ENCODE results near the gene SAMD7. TPM values are rescaled to one million over a fixed set of nuclear protein-coding genes. Genes with fewer than 3 reads are reported as not detected.

The SAMD7 gene
- total RNA-seq, 2 experiments from 2014 or later = not detected

Other genes with a start within 250 kb of the SAMD7 start
- not detected for gene MECOM, start 247.9 kb upstream of the SAMD7 start, total RNA-seq
- 10 to 100 TPM in 1 of 2 experiments, 1 to 10 TPM in 1; 7.3 to 10.9 TPM for gene TERC, start 146.5 kb upstream of the SAMD7 start, total RNA-seq
- gene ACTRT3, start 142.0 kb upstream of the SAMD7 start, total RNA-seq = under 1 TPM; 0.28 to 0.44 TPM
- gene MYNN, start 138.2 kb upstream of the SAMD7 start, total RNA-seq = 10 to 100 TPM; 17.9 to 19.1 TPM
- under 1 TPM; 0.22 to 0.23 TPM for gene LRRIQ4, start 98.7 kb upstream of the SAMD7 start, total RNA-seq
- 1 to 10 TPM; 6.9 to 8.1 TPM for gene LRRC34, start 98.7 kb upstream of the SAMD7 start, total RNA-seq
- gene LRRC31, start 41.6 kb upstream of the SAMD7 start, total RNA-seq = not detected
- 10 to 100 TPM; 77.1 to 77.4 TPM for gene SEC62, start 55.2 kb downstream of the SAMD7 start, total RNA-seq
- 10 to 100 TPM in 1 of 2 experiments, 1 to 10 TPM in 1; 9.7 to 10.5 TPM for gene GPR160, start 126.4 kb downstream of the SAMD7 start, total RNA-seq